Sigmoid colon (tissue), 7 donors: ENCODE data around the gene DPPA5. TPM values are rescaled to one million over a fixed set of nuclear protein-coding genes. Genes with fewer than 3 reads are reported as not detected.
"Not testable (repeated sequence)": the region's sequence is repeated elsewhere in the genome, so short reads cannot be mapped to it uniquely, and the experiment has no call there.

Experiments
- DNase-seq: peaks from one replicate; pipeline ENCODE4 v3.0.0-alpha.2; 2019
- H3K27ac ChIP-seq, 4 donors: fragments of 200-600 bp; sonication (generic); one replicate each; pipeline ENCODE4 v1.5.1; 2016 to 2019; ENCODE audit warnings: mild to moderate bottlenecking in 1 of 4
- H3K27me3 ChIP-seq, 3 donors: fragments of 200-600 bp; sonication (generic); one replicate each; pipeline ENCODE4 v1.5.1; 2019; ENCODE audit warnings: mild to moderate bottlenecking in 1 of 3
- H3K36me3 ChIP-seq, 4 donors: fragments of 200-600 bp; sonication (generic); one replicate each; pipeline ENCODE4 v1.5.1; 2016 to 2019
- H3K4me1 ChIP-seq, 4 donors: fragments of 200-600 bp; sonication (generic); one replicate each; pipeline ENCODE4 v1.5.1; 2017 to 2019
- H3K4me3 ChIP-seq, 4 donors: fragments of 200-600 bp; sonication (generic); one replicate each; pipeline ENCODE4 v1.5.1; 2017 to 2019; ENCODE audit warnings: mild to moderate bottlenecking in 2 of 4, moderate library complexity in 1 of 4
- H3K9me3 ChIP-seq, 4 donors: fragments of 200-600 bp in 3 of 4; sonication (generic) in 3 of 4; one replicate each; pipeline versions ENCODE4 v1.5.1 to v1.6.1; 2013 to 2019
- EP300 ChIP-seq, 4 donors: sonication (generic); formaldehyde crosslinking; IDR thresholded peaks; one replicate each; pipeline ENCODE4 v1.6.1; 2017; ENCODE audit warnings: antibody characterized with exemption in 4 of 4
- POLR2A ChIP-seq, 2 donors: fragments of 450-650 bp; IDR thresholded peaks; one replicate each; pipeline ENCODE4 v1.6.1; 2016; ENCODE audit warnings: antibody characterized with exemption in 2 of 2, mild to moderate bottlenecking in 2 of 2, moderate library complexity in 2 of 2
- POLR2AphosphoS5 ChIP-seq, 4 donors: sonication (generic); formaldehyde crosslinking; IDR thresholded peaks; one replicate each; pipeline ENCODE4 v1.6.1; 2017; ENCODE audit warnings: antibody characterized with exemption in 4 of 4
- WGBS, 2 donors: extraction: QIAGEN DNeasy Blood & Tissue Kit; methylation state at CpG; one replicate each; pipeline ENCODE4 v1.1.7; 2013; 5-methylcytosine and 5-hydroxymethylcytosine counted together
- intact Hi-C: fragments of 100-400 bp; cut with DNase I; formaldehyde crosslinking; loops from one replicate; pipeline ENCODE4 v1.15.1; 2023
- polyA plus RNA-seq, 3 donors: library from polyadenylated mRNA; stranded (reverse); fragments of 200-250 nt; gene quantifications; one replicate each; pipeline ENCODE4 v1.2.3, GENCODE V29; 2013
- total RNA-seq, 4 donors: library from RNA; depleted of rRNA; stranded (reverse); fragments of >200 nt; gene quantifications; one replicate each; pipeline ENCODE4 v1.1.0, GENCODE V29; 2016
- TF ChIP-seq, protein P1 (sequence below), 4 experiments: fragments of 450-650 bp in 3 of 4; fragments of 200-600 bp in 1 of 4; IDR thresholded peaks; one replicate each; pipeline ENCODE4 v1.5.1; 2016 to 2019; ENCODE audit warnings: antibody characterized with exemption in 4 of 4, mild to moderate bottlenecking in 3 of 4, moderate library complexity in 2 of 4
- donor health status: healthy with polysubstance abuse.
- donor health status: Bipolar disorder and iron deficiency.
- donor health status: healthy.

Gene DPPA5
- total and polyA plus RNA-seq, 7 donors, result not detected

- TF ChIP-seq POLR2A (IDR thresholded peaks at IDR 0.05), result no peak
- TF ChIP-seq EP300 (IDR thresholded peaks at IDR 0.05), result no peak
- TF ChIP-seq POLR2AphosphoS5 (IDR thresholded peaks at IDR 0.05), result no peak
- TF ChIP-seq, protein P1, sequence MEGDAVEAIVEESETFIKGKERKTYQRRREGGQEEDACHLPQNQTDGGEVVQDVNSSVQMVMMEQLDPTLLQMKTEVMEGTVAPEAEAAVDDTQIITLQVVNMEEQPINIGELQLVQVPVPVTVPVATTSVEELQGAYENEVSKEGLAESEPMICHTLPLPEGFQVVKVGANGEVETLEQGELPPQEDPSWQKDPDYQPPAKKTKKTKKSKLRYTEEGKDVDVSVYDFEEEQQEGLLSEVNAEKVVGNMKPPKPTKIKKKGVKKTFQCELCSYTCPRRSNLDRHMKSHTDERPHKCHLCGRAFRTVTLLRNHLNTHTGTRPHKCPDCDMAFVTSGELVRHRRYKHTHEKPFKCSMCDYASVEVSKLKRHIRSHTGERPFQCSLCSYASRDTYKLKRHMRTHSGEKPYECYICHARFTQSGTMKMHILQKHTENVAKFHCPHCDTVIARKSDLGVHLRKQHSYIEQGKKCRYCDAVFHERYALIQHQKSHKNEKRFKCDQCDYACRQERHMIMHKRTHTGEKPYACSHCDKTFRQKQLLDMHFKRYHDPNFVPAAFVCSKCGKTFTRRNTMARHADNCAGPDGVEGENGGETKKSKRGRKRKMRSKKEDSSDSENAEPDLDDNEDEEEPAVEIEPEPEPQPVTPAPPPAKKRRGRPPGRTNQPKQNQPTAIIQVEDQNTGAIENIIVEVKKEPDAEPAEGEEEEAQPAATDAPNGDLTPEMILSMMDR (IDR thresholded peaks at IDR 0.05), result no peak
- Histone ChIP-seq H3K27me3 (no peaks in the 10 kb centered on the region), H3K27ac (no peak overlapping the region), H3K36me3 (no peaks in the 10 kb centered on the region), H3K4me3 (no peak overlapping the region), H3K4me1 (no peaks in the 10 kb centered on the region), H3K9me3 (no peaks in the 10 kb centered on the region)
- no peak for DNase-seq
- intact Hi-C loops, result loop anchor here (1.0 kb wide), 1 partner anchor 39 kb away; no protein-coding TSS in a partner anchor
- WGBS, 2 donors, result 86 to 91% methylated on average over 3 of the region's 3 CpGs
Measured at GRCh38 chr6:73325656-73326055, 28.4 kb downstream of the DPPA5 start.

DNA sequence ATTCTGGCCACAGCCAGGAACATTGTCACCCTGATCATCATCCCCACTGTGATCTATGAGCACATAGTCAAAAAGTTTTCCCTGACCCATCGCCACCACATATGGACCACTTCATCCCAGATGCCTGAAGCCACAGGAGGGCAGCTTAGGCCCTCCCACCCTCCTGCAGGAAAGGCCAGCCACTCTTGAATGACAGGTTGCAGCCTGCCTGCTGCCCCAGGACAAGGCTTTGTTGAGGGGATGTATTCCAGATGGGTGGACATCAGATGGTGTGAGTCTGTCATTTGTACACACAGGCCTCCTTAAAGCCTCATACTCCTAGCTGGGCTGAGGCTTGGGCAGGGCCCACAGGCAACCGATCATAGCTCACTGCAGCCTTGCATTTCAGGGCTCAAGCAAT is 30.8 kb downstream of the DPPA5 start:
- DNase-seq, result no peak
- WGBS, 2 donors, result 93 to 94% methylated on average over 2 of the region's 2 CpGs
- no peaks in the 10 kb centered on the region for H3K9me3 ChIP-seq
- intact Hi-C loops, result no loop called here
- H3K27ac ChIP-seq, result no peak overlapping the region
- H3K27me3 ChIP-seq, result no peaks in the 10 kb centered on the region
- H3K4me3 ChIP-seq, result no peak overlapping the region
- H3K36me3 ChIP-seq, result no peaks in the 10 kb centered on the region
- H3K4me1 ChIP-seq, result no peaks in the 10 kb centered on the region
- TF ChIP-seq EP300 (IDR thresholded peaks at IDR 0.05), result no peak
- TF ChIP-seq, protein P1 (IDR thresholded peaks at IDR 0.05), result no peak
- no peak for TF ChIP-seq POLR2AphosphoS5 (IDR thresholded peaks at IDR 0.05)
- TF ChIP-seq POLR2A (IDR thresholded peaks at IDR 0.05), result no peak

DNA sequence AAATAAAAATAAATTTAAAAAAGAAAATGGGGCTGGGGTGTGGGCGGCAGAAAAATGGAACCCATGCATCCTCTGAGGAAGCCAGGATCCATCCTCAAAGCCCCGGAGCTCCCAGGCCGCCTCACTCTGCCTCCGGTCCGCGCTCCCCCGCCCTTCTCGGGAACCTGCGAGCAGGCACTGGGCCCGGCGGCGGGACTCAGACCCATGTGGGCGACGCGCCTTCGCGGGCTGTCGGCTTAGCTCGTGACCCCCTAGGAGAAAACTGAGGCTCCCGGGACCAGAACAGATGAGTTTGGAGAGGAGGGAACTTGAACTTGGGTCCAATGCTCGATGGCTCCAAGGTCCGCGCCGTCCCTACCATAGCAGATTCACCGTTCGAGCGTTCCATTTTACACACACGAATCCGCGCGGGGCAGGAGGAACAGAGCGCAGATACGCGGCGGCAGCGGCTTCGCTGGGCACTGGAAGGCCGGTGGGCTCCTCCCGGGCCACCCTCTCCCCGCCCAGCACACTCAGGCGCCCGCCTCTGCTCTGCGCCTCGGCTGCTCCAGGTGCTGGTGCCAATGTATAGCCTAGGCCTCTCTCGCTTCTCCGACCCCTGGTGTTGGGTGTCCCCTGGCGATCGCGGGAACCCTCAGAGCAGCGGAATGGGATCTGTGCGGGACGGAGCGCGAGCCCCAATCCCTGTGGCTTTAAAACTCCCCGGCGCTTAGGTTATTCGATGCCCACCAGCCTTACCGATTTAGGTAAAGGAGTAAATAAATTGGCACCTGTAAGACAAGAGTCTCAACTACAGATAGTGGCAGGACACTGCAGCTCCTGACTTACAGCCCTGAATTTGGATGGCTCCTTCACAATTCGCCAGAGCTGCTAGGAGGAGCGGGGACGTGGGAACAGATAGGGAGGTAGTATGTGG is 39.2 kb downstream of the DPPA5 start:
- Histone ChIP-seq H3K9me3 (no peaks in the 10 kb centered on the region), H3K27me3 (peaks cover 6 to 30% (median 13%) of the 10 kb centered on the region in 3 donors), H3K27ac (no peak overlapping the region), H3K4me1 (peaks cover 0 to 14% (median 8%) of the 10 kb centered on the region in 4 donors), H3K36me3 (no peaks in the 10 kb centered on the region), H3K4me3 (peak overlapping the region in 2 of 4 donors; percentile 22 to 28)
- intact Hi-C loops, result no loop called here
- no peak for DNase-seq
- TF ChIP-seq, protein P1 (IDR thresholded peaks at IDR 0.05), result no peak
- TF ChIP-seq EP300 (IDR thresholded peaks at IDR 0.05), result no peak
- TF ChIP-seq POLR2AphosphoS5 (IDR thresholded peaks at IDR 0.05), result no peak
- TF ChIP-seq POLR2A (IDR thresholded peaks at IDR 0.05), result no peak
- WGBS, 2 donors, result 20 to 42% methylated on average over 61 of the region's 61 CpGs

- intact Hi-C loops, H3K36me3 ChIP-seq, H3K9me3 ChIP-seq, DNase-seq: not testable (repeated sequence)
- Histone ChIP-seq H3K27me3 (peaks cover 4 to 13% (median 9%) of the 10 kb centered on the region in 3 donors), H3K4me3 (peak overlapping the region; percentile 48 to 59 (median 56)), H3K27ac (peak overlapping the region in 3 of 4 donors; percentile 48 to 66 (median 54)), H3K4me1 (peaks cover 0 to 22% (median 14%) of the 10 kb centered on the region in 4 donors)
- WGBS, 2 donors, result 8 to 12% methylated on average over 4 of the region's 4 CpGs
Measured at GRCh38 chr6:73310503-73310845, 43.6 kb downstream of the DPPA5 start.

DNA sequence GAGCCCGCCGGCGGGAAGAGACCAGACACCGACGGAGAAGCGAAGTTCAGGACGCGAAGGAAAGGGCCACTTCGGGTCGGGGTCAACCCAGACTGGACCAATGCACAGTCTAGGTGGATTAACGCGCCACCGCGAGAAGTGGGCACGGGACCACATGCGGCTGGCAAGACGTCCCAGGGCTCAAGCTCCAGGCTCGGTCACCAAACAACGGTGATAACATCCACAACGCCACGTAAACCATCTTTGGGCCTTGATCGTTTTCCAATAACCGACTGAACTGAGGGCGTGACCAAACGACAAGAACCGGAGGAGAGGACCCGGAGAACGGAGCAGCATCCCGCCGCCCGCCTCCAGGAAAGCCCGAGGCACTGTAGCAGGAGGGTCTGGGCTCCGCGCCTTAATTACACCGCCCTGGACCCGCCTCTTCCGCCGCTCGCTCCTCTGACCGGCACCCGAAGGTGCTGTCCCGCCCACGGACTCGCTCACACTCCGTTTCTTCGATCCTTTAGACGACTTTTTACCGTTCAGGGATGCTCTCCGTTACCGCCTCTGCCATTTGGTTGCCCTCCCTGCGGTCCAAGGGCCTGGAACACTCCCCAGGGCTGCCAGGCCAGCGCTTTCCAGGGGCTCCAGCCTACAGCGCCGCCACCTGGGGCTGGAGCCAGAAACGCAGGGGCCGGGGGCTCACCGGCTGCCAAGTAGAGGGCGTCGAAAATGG is 44.1 kb downstream of the DPPA5 start:
- Histone ChIP-seq H3K27ac (peak overlapping the region; percentile 48 to 66 (median 56)), H3K27me3 (peaks cover 2 to 8% (median 4%) of the 10 kb centered on the region in 3 donors), H3K4me1 (peaks cover 0 to 20% (median 12%) of the 10 kb centered on the region in 4 donors), H3K36me3 (no peaks in the 10 kb centered on the region), H3K4me3 (peak overlapping the region; percentile 48 to 59 (median 56)), H3K9me3 (no peaks in the 10 kb centered on the region)
- intact Hi-C loops, result no loop called here
- DNase-seq, result peak; percentile 69
- 0 to 1% methylated on average over 59 of the region's 59 CpGs for WGBS, 2 donors
- TF ChIP-seq POLR2A (IDR thresholded peaks at IDR 0.05) (no peak), EP300 (IDR thresholded peaks at IDR 0.05) (no peak), POLR2AphosphoS5 (IDR thresholded peaks at IDR 0.05) (peak in 2 of 4 donors; percentile 10 to 47)
- TF ChIP-seq, protein P1 (IDR thresholded peaks at IDR 0.05), result peak in 1 of 4 experiments; percentile 19
